Measurements from ENCODE around the gene TMEM114. TPM values are rescaled to one million over a fixed set of nuclear protein-coding genes. Genes with fewer than 3 reads are reported as not detected.
"Not testable (repeated sequence)": the region's sequence is repeated elsewhere in the genome, so short reads cannot be mapped to it uniquely, and the experiment has no call there.

Gene TMEM114
- total RNA-seq, 1 experiment from 2014 or later = not detected

GRCh38 chr16:8564934-8565345 lies 25.4 kb downstream of the TMEM114 start:
- TF ChIP-seq CTCF (IDR thresholded peaks at IDR 0.05; ENCODE audit: unreplicated experiment) = no peak
- CTCF ChIA-PET = no interaction called here
- no peaks in the 10 kb centered on the region for H3K36me3 Mint-ChIP-seq (ENCODE audit: insufficient read depth, unreplicated experiment)

GRCh38 chr16:8563944-8564540 lies 26.3 kb downstream of the TMEM114 start:
- H3K36me3 Mint-ChIP-seq (ENCODE audit: insufficient read depth, unreplicated experiment); DNase-seq; H3K27ac Mint-ChIP-seq (ENCODE audit: unreplicated experiment); intact Hi-C loops (cut with micrococcal nuclease; ENCODE audit: unreplicated experiment); H3K4me1 Mint-ChIP-seq (ENCODE audit: low read depth, unreplicated experiment); H3K27me3 Mint-ChIP-seq (ENCODE audit: unreplicated experiment); H3K9me3 Mint-ChIP-seq (ENCODE audit: low read depth, unreplicated experiment); CTCF ChIA-PET; BruUV-seq (replicated peaks); H3K4me3 Mint-ChIP-seq (ENCODE audit: low read depth, unreplicated experiment): not testable (repeated sequence)

More at GRCh38 chr16:8564934-8565345, 25.4 kb downstream of the TMEM114 start:
- Mint-ChIP-seq H3K9me3 (ENCODE audit: low read depth, unreplicated experiment) (no peaks in the 10 kb centered on the region), H3K4me3 (ENCODE audit: low read depth, unreplicated experiment) (no peak overlapping the region), H3K27ac (ENCODE audit: unreplicated experiment) (no peak overlapping the region), H3K4me1 (ENCODE audit: low read depth, unreplicated experiment) (no peaks in the 10 kb centered on the region), H3K27me3 (ENCODE audit: unreplicated experiment) (no peaks in the 10 kb centered on the region)
- DNase-seq = no peak
- intact Hi-C loops (cut with micrococcal nuclease; ENCODE audit: unreplicated experiment) = no loop called here
- BruUV-seq (replicated peaks) = no TSS peak

- H3K9me3 Mint-ChIP-seq (ENCODE audit: low read depth, unreplicated experiment) = no peaks in the 10 kb centered on the region
- no peak overlapping the region for H3K4me3 Mint-ChIP-seq (ENCODE audit: low read depth, unreplicated experiment)
- no peak overlapping the region for H3K27ac Mint-ChIP-seq (ENCODE audit: unreplicated experiment)
- intact Hi-C loops (cut with micrococcal nuclease; ENCODE audit: unreplicated experiment) = no loop called here
- H3K27me3 Mint-ChIP-seq (ENCODE audit: unreplicated experiment) = peaks cover 21% of the 10 kb centered on the region
- no peak for TF ChIP-seq CTCF (IDR thresholded peaks at IDR 0.05; ENCODE audit: unreplicated experiment)
- H3K4me1 Mint-ChIP-seq (ENCODE audit: low read depth, unreplicated experiment) = no peaks in the 10 kb centered on the region
- DNase-seq = no peak
- H3K36me3 Mint-ChIP-seq (ENCODE audit: insufficient read depth, unreplicated experiment) = no peaks in the 10 kb centered on the region
- no TSS peak for BruUV-seq (replicated peaks)
- CTCF ChIA-PET = no interaction called here
Observed at GRCh38 chr16:8561496-8561895, 28.8 kb downstream of the TMEM114 start.

- Mint-ChIP-seq H3K4me1 (ENCODE audit: low read depth, unreplicated experiment) (no peaks in the 10 kb centered on the region), H3K27me3 (ENCODE audit: unreplicated experiment) (peaks cover 82% of the 10 kb centered on the region), H3K36me3 (ENCODE audit: insufficient read depth, unreplicated experiment) (no peaks in the 10 kb centered on the region), H3K27ac (ENCODE audit: unreplicated experiment) (no peak overlapping the region), H3K9me3 (ENCODE audit: low read depth, unreplicated experiment) (no peaks in the 10 kb centered on the region), H3K4me3 (ENCODE audit: low read depth, unreplicated experiment) (no peak overlapping the region)
- intact Hi-C loops (cut with micrococcal nuclease; ENCODE audit: unreplicated experiment) = no loop called here
- TF ChIP-seq CTCF (IDR thresholded peaks at IDR 0.05; ENCODE audit: unreplicated experiment) = no peak
- DNase-seq = no peak
- no TSS peak for BruUV-seq (replicated peaks)
- CTCF ChIA-PET = interaction anchor here (0.5 to 1.1 kb wide), 2 partner anchors 11 to 15 kb away, joined by 3 to 4 read pairs; no protein-coding TSS in a partner anchor
Observed at GRCh38 chr16:8555400-8555799, 34.9 kb downstream of the TMEM114 start.

- BruUV-seq (replicated peaks) = no TSS peak
- no peak for TF ChIP-seq CTCF (IDR thresholded peaks at IDR 0.05; ENCODE audit: unreplicated experiment)
- DNase-seq = no peak
- CTCF ChIA-PET = interaction anchor here (1.1 kb wide), 1 partner anchor 15 kb away, joined by 3 read pairs; no protein-coding TSS in a partner anchor
- intact Hi-C loops (cut with micrococcal nuclease; ENCODE audit: unreplicated experiment) = no loop called here
- H3K9me3 Mint-ChIP-seq (ENCODE audit: low read depth, unreplicated experiment) = no peaks in the 10 kb centered on the region
- H3K36me3 Mint-ChIP-seq (ENCODE audit: insufficient read depth, unreplicated experiment) = no peaks in the 10 kb centered on the region
- peaks cover 87% of the 10 kb centered on the region for H3K27me3 Mint-ChIP-seq (ENCODE audit: unreplicated experiment)
- no peak overlapping the region for H3K27ac Mint-ChIP-seq (ENCODE audit: unreplicated experiment)
- H3K4me3 Mint-ChIP-seq (ENCODE audit: low read depth, unreplicated experiment) = no peak overlapping the region
- H3K4me1 Mint-ChIP-seq (ENCODE audit: low read depth, unreplicated experiment) = no peaks in the 10 kb centered on the region
Observed at GRCh38 chr16:8554881-8555280, 35.4 kb downstream of the TMEM114 start.
